KG1 (cell line): ENCODE data around the gene LONP1.
"Not testable (repeated sequence)": the region's sequence is repeated elsewhere in the genome, so short reads cannot be mapped to it uniquely, and the experiment has no call there.

Source experiments
- DNase-seq: peaks from one replicate; lab custom pipeline; 2025; lab: John Stamatoyannopoulos, UW

Gene LONP1

GRCh38 chr19:5711025-5711424 is 8.9 kb downstream of the LONP1 start:
- DNase-seq = no peak

GRCh38 chr19:5707576-5708575 is 12.1 kb downstream of the LONP1 start:
- DNase-seq = no peak

GRCh38 chr19:5706876-5707573 is 12.9 kb downstream of the LONP1 start:
- DNase-seq = no peak

- DNase-seq = no peak
Observed at GRCh38 chr19:5705552-5705951, 14.4 kb downstream of the LONP1 start.

GRCh38 chr19:5703819-5704818 is 15.8 kb downstream of the LONP1 start:
- no peak for DNase-seq

GRCh38 chr19:5702053-5702410 is 17.9 kb downstream of the LONP1 start:
- DNase-seq = not testable (repeated sequence)

GRCh38 chr19:5700455-5701092 is 19.4 kb downstream of the LONP1 start:
- no peak for DNase-seq

- no peak for DNase-seq
Observed at GRCh38 chr19:5698635-5699422, 21.1 kb downstream of the LONP1 start.

GRCh38 chr19:5697890-5698634 is 21.9 kb downstream of the LONP1 start:
- no peak for DNase-seq

- no peak for DNase-seq
Observed at GRCh38 chr19:5697022-5697889, 22.7 kb downstream of the LONP1 start.

- no peak for DNase-seq
Observed at GRCh38 chr19:5696196-5697021, 23.5 kb downstream of the LONP1 start.

- no peak for DNase-seq
Observed at GRCh38 chr19:5695649-5696195, 24.2 kb downstream of the LONP1 start.

GRCh38 chr19:5694956-5695648 is 24.8 kb downstream of the LONP1 start:
- no peak for DNase-seq

- no peak for DNase-seq
Observed at GRCh38 chr19:5694167-5694955, 25.6 kb downstream of the LONP1 start.

GRCh38 chr19:5693195-5694166 is 26.5 kb downstream of the LONP1 start:
- DNase-seq = no peak
